HepG2 (cell line): Measurements from ENCODE around the gene R3HDM4. TPM values are rescaled to one million over a fixed set of nuclear protein-coding genes. Genes with fewer than 3 reads are reported as not detected.

Source experiments
- ARNT2 ChIP-seq: sonication (generic); formaldehyde crosslinking; IDR thresholded peaks from 2 replicates; pipeline ENCODE4 v1.8.0; 2022; ENCODE audit warnings: mild to moderate bottlenecking, low read depth, missing genetic modification reagents, moderate library complexity
- FOXM1 ChIP-seq: sonication (generic); formaldehyde crosslinking; IDR thresholded peaks from 2 replicates; pipeline ENCODE4 v1.5.0; 2020; ENCODE audit warnings: missing genetic modification reagents
- GPBP1L1 ChIP-seq: sonication (generic); formaldehyde crosslinking; IDR thresholded peaks from 2 replicates; pipeline ENCODE4 v1.5.0; 2020; ENCODE audit warnings: mild to moderate bottlenecking, missing genetic modification reagents
- JUN ChIP-seq: sonication (generic); formaldehyde crosslinking; IDR thresholded peaks from 2 replicates; pipeline ENCODE4 v1.4.0; 2020; ENCODE audit warnings: mild to moderate bottlenecking, missing genetic modification reagents
- KAT7 ChIP-seq: IDR thresholded peaks from 2 replicates; pipeline ENCODE4 v1.6.1; 2018; ENCODE audit warnings: borderline replicate concordance, missing compliant biosample characterization
- KMT2A ChIP-seq: sonication (generic); formaldehyde crosslinking; IDR thresholded peaks from 2 replicates; pipeline ENCODE4 v1.4.0; 2020; ENCODE audit warnings: missing genetic modification reagents
- MAZ ChIP-seq, 2 experiments: sonication (generic) in 1 of 2; formaldehyde crosslinking in 1 of 2; IDR thresholded peaks; 2 replicates each; pipeline versions ENCODE4 v1.5.0 to v1.6.1; 2012 to 2020; ENCODE audit warnings: low read depth in 2 of 2, mild to moderate bottlenecking in 2 of 2, borderline replicate concordance in 1 of 2, improper control_type of control experiment in 1 of 2, low read length in 1 of 2, missing genetic modification reagents in 1 of 2, moderate library complexity in 1 of 2
- MED8 ChIP-seq: sonication (generic); formaldehyde crosslinking; IDR thresholded peaks from 2 replicates; pipeline ENCODE4 v1.8.1; 2023; ENCODE audit warnings: mild to moderate bottlenecking, missing genetic modification reagents; ENCODE audit not compliant: insufficient replicate concordance
- MTF2 ChIP-seq: sonication (generic); formaldehyde crosslinking; IDR thresholded peaks from 2 replicates; pipeline ENCODE4 v1.5.0; 2020; ENCODE audit warnings: missing genetic modification reagents, borderline replicate concordance
- MXD4 ChIP-seq: IDR thresholded peaks from 2 replicates; pipeline ENCODE4 v1.6.1; 2016; ENCODE audit warnings: mild to moderate bottlenecking, missing biosample characterization, missing genetic modification reagents
- NFIC ChIP-seq: IDR thresholded peaks from 2 replicates; pipeline ENCODE4 v1.6.1; 2012; ENCODE audit warnings: mild to moderate bottlenecking, low read length, inconsistent platforms
- PHB2 ChIP-seq: fragments of 450-650 bp; IDR thresholded peaks from 2 replicates; pipeline ENCODE4 v1.6.1; 2018; ENCODE audit not compliant: partially characterized antibody
- RXRA ChIP-seq: sonication (generic); formaldehyde crosslinking; IDR thresholded peaks from 2 replicates; pipeline ENCODE4 v1.5.1; 2020; ENCODE audit warnings: missing genetic modification reagents
- TP53 ChIP-seq: sonication (generic); formaldehyde crosslinking; conservative IDR thresholded peaks from 2 replicates; pipeline ENCODE4 v1.4.0; 2020; ENCODE audit warnings: missing genetic modification reagents
- ZFY ChIP-seq: sonication (generic); formaldehyde crosslinking; IDR thresholded peaks from 2 replicates; pipeline ENCODE4 v1.4.0; 2020; ENCODE audit warnings: missing genetic modification reagents
- ZKSCAN1 ChIP-seq: fragments of 150-350 bp; IDR thresholded peaks from 2 replicates; pipeline ENCODE4 v1.6.1; 2014; ENCODE audit warnings: low read length
- ZNF770 ChIP-seq: sonication (generic); formaldehyde crosslinking; IDR thresholded peaks from 2 replicates; pipeline ENCODE4 v1.5.0; 2020; ENCODE audit warnings: mild to moderate bottlenecking, missing genetic modification reagents
- ZNF850 ChIP-seq: sonication (generic); formaldehyde crosslinking; conservative IDR thresholded peaks from 2 replicates; pipeline ENCODE4 v1.9.0; 2021; ENCODE audit warnings: mild to moderate bottlenecking, missing genetic modification reagents
- ZNF891 ChIP-seq: sonication (generic); formaldehyde crosslinking; IDR thresholded peaks from 2 replicates; pipeline ENCODE4 v1.5.0; 2020; ENCODE audit warnings: mild to moderate bottlenecking, missing genetic modification reagents
- polyA plus RNA-seq, 8 experiments: library from polyadenylated mRNA; depleted of rRNA in 3 of 8; stranded (reverse) in 7 of 8; unstranded in 1 of 8; fragments of >200 nt; fragmentation: Illumina TruSeq in 4 of 8; extraction: Trizol in 4 of 8; gene quantifications; 2 replicates each; pipeline versions ENCODE4 v1.2.1 to v1.2.3, GENCODE V29; 2011 to 2016; ENCODE audit warnings: low read depth in 4 of 8, missing spikeins in 1 of 8, mixed read lengths in 1 of 8; ENCODE audit not compliant: insufficient read depth in 1 of 8
- total RNA-seq, 5 experiments: library from RNA; depleted of rRNA; stranded (reverse); fragments of >200 nt; fragmentation: Illumina TruSeq; extraction: Trizol; gene quantifications; 2 replicates each; pipeline ENCODE4 v1.2.3, GENCODE V29; 2016; ENCODE audit warnings: low read depth in 1 of 5

The R3HDM4 gene
- total and polyA plus RNA-seq, 2 of the 13 experiments (the other 11 are each of a cell fraction or from before 2014, with no cell fraction given): 26.2 to 26.9 TPM

GRCh38 chr19:917323-918151, 4.5 kb upstream of the R3HDM4 start, which contains the start of gene KISS1R (continued):
- TF ChIP-seq ZNF770 (CRISPR knock-in tag): peak; percentile 74
- TF ChIP-seq ZNF850 (CRISPR knock-in tag): no peak
- no peak for TF ChIP-seq FOXM1
- TF ChIP-seq JUN (CRISPR knock-in tag): no peak
- peak; percentile 64 for TF ChIP-seq ARNT2 (CRISPR knock-in tag)
- TF ChIP-seq MXD4 (CRISPR knock-in tag): peak; percentile 88; the same call in 1 of the 2 replicates
- TF ChIP-seq ZFY (CRISPR knock-in tag): peak; percentile 70
- TF ChIP-seq PHB2: no peak
- TF ChIP-seq ZNF891: no peak
- 0 out of 2 replicates have a peak, but pooled peaks have one; percentile 60 for TF ChIP-seq TP53 (CRISPR knock-in tag)
- TF ChIP-seq RXRA: peak; percentile 63; the same call in 1 of the 2 replicates
- TF ChIP-seq MED8 (CRISPR knock-in tag): no peak
- TF ChIP-seq KMT2A: peak; percentile 52
- TF ChIP-seq MAZ (IDR thresholded peaks at IDR 0.05; ENCODE audit: borderline replicate concordance, low read depth, low read length): peak; percentile 62
- TF ChIP-seq MAZ (CRISPR knock-in tag; IDR thresholded peaks at IDR 0.05; ENCODE audit: low read depth): peak; percentile 88; the same call in 1 of the 2 replicates
- TF ChIP-seq GPBP1L1 (CRISPR knock-in tag): no peak
- TF ChIP-seq KAT7 (CRISPR knock-in tag): peak; percentile 75; the same call in 1 of the 2 replicates
- TF ChIP-seq NFIC: no peak
- TF ChIP-seq MTF2 (CRISPR knock-in tag): no peak
- TF ChIP-seq ZKSCAN1: no peak
